ENCODE measurements around the gene CLPTM1. TPM values are rescaled to one million over a fixed set of nuclear protein-coding genes. Genes with fewer than 3 reads are reported as not detected.
A peak's percentile ranks its signal among the peaks of the same experiment; 100 is the strongest.

CLPTM1 gene
- total and polyA plus RNA-seq, 9 of the 15 experiments (the other 6 are each of a cell fraction or from before 2014, with no cell fraction given), result 0.37 to 96.0 (median 27.5) TPM

GRCh38 chr19:44954649-44955504 lies at the start of gene CLPTM1 (continued):
- TF ChIP-seq RERE (CRISPR knock-in tag; IDR thresholded peaks at IDR 0.05; ENCODE audit: borderline replicate concordance), result no peak
- peak; percentile 95 for TF ChIP-seq POLR2B (IDR thresholded peaks at IDR 0.05; ENCODE audit: low read depth, partially characterized antibody)
- no peak for TF ChIP-seq RBM15 (IDR thresholded peaks at IDR 0.05; ENCODE audit: insufficient read depth, low read length)
- TF ChIP-seq KHSRP (IDR thresholded peaks at IDR 0.05), result no peak
- TF ChIP-seq ZNF57 (CRISPR knock-in tag; IDR thresholded peaks at IDR 0.05), result no peak
- no peak for TF ChIP-seq CBX8 (IDR thresholded peaks at IDR 0.05; ENCODE audit: borderline replicate concordance, extremely low read depth, low read depth, low read length, poor library complexity, severe bottlenecking)
- peak; percentile 55 for TF ChIP-seq MYC (IDR thresholded peaks at IDR 0.05; ENCODE audit: low read depth, low read length)
- TF ChIP-seq MYC (CRISPR knock-in tag; IDR thresholded peaks at IDR 0.05; ENCODE audit: borderline replicate concordance, low read depth), result no peak
- TF ChIP-seq ARID1B (IDR thresholded peaks at IDR 0.05), result peak; percentile 33; the same call in 1 of the 2 replicates
- TF ChIP-seq ZNF583 (CRISPR knock-in tag; IDR thresholded peaks at IDR 0.05), result no peak
- no peak for TF ChIP-seq NFE2L1 (tag; IDR thresholded peaks at IDR 0.05; ENCODE audit: borderline replicate concordance, low read depth)
- TF ChIP-seq ATF4 (CRISPR knock-in tag; IDR thresholded peaks at IDR 0.05), result no peak
- no peak for TF ChIP-seq DEAF1 (CRISPR knock-in tag; IDR thresholded peaks at IDR 0.05)
- no peak for TF ChIP-seq FOXO4 (CRISPR knock-in tag; IDR thresholded peaks at IDR 0.05)
- TF ChIP-seq IRF9 (tag; IDR thresholded peaks at IDR 0.05), result no peak

All from K562 (cell line).